Transverse colon (tissue), 4 donors: Measurements from ENCODE around the gene GGPS1. TPM values are rescaled to one million over a fixed set of nuclear protein-coding genes. Genes with fewer than 3 reads are reported as not detected.

Experiments
- DNase-seq: peaks from one replicate; pipeline ENCODE4 v3.0.0-alpha.2; 2019
- H3K27ac ChIP-seq, 4 donors: fragments of 200-600 bp; sonication (generic); 2 replicates each; pipeline ENCODE4 v1.5.1; 2016 to 2018; ENCODE audit warnings: inconsistent platforms in 4 of 4
- H3K27me3 ChIP-seq: fragments of 200-600 bp; sonication (generic); 2 replicates; pipeline ENCODE4 v1.5.1; 2017; ENCODE audit warnings: inconsistent platforms
- H3K36me3 ChIP-seq, 4 donors: fragments of 200-600 bp; sonication (generic); 2 replicates each; pipeline ENCODE4 v1.5.1; 2017 to 2019; ENCODE audit warnings: inconsistent platforms in 4 of 4
- H3K4me1 ChIP-seq, 4 donors: fragments of 200-600 bp; sonication (generic); 2 replicates each; pipeline ENCODE4 v1.5.1; 2017 to 2020; ENCODE audit warnings: inconsistent platforms in 4 of 4
- H3K4me3 ChIP-seq, 4 donors: fragments of 200-600 bp; sonication (generic); 1 replicate in 1 of 4; 2 replicates in 3 of 4; pipeline versions ENCODE4 v1.5.1 to v1.6.1; 2017 to 2019; ENCODE audit warnings: inconsistent platforms in 4 of 4
- H3K9me3 ChIP-seq, 2 donors: fragments of 200-600 bp; sonication (generic); 2 replicates each; pipeline ENCODE4 v1.5.1; 2017 to 2019; ENCODE audit warnings: inconsistent platforms in 2 of 2
- EP300 ChIP-seq: sonication (generic); formaldehyde crosslinking; IDR thresholded peaks from one replicate; pipeline ENCODE4 v1.6.1; 2017; ENCODE audit warnings: antibody characterized with exemption, low read depth
- POLR2A ChIP-seq: fragments of 450-650 bp; IDR thresholded peaks from one replicate; pipeline ENCODE4 v1.6.1; 2016; ENCODE audit warnings: antibody characterized with exemption, mild to moderate bottlenecking, moderate library complexity
- POLR2AphosphoS5 ChIP-seq, 3 donors: sonication (generic); formaldehyde crosslinking; IDR thresholded peaks; one replicate each; pipeline ENCODE4 v1.6.1; 2016; ENCODE audit warnings: antibody characterized with exemption in 3 of 3
- WGBS, 2 donors: methylation state at CpG; one replicate each; pipeline ENCODE4 v1.1.5; 2018; ENCODE audit warnings: low coverage in 1 of 2; 5-methylcytosine and 5-hydroxymethylcytosine counted together
- in situ Hi-C, 4 donors: fragments of 200-750 bp; cut with MboI; loops; one replicate each; pipeline versions ENCODE4 v1.15.0 to v1.15.1; 2017; ENCODE audit warnings: low sequenced_read_pairs in 3 of 4, low pct_ligation_motif_present in 1 of 4, low pct_unique_long_range_greater_than_20kb in 1 of 4
- intact Hi-C: fragments of 100-400 bp; cut with DNase I; formaldehyde crosslinking; loops from one replicate; pipeline ENCODE4 v1.15.1; 2023; ENCODE audit warnings: low total_unique reads
- total RNA-seq, 4 donors: library from RNA; depleted of rRNA; stranded (reverse); fragments of >200 nt; gene quantifications; one replicate each; pipeline ENCODE4 v1.1.0, GENCODE V29; 2016
- TF ChIP-seq, protein P1 (sequence below), 5 experiments: fragments of 200-600 bp in 3 of 5; fragments of 450-650 bp in 2 of 5; sonication (generic) in 3 of 5; IDR thresholded peaks; 1 replicate in 2 of 5; 2 replicates in 3 of 5; pipeline ENCODE4 v1.5.1; 2016 to 2017; ENCODE audit warnings: antibody characterized with exemption in 5 of 5, inconsistent platforms in 3 of 5, mild to moderate bottlenecking in 2 of 5, moderate library complexity in 1 of 5

The GGPS1 gene
- total RNA-seq, 4 donors from 2014 or later = 11.2 to 22.1 (median 16.9) TPM

DNA sequence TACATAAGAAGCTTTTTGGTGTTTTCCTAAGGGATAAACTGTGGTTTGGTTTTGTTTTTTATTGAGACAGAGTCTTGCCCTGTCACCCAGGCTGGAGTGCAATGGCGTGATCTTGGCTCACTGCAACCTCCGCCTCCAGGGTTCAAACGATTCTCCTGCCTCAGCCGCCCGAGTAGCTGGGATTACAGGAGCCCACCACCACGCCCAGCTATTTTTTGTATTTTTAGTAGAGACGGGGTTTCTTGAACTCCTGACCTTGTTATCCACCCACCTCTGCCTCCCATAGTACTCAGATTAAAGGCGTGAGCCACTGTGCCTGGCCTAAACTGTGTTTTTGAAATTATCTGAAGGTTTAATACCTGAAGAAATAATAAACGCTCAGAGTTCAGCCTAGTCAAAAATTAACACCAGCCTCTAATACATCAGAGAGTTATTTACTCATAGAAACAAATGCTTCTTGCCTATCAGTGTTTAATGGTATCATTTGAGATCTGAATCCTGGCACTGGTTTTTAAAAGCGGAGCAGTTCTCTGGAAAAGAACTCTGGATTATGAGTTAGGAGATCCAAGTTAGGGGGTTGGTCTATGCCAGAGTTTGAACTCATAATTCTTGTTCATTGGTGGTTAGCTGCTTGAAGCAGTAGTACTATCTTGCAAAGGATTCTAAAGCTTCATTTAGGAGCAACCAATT lies 29.1 kb upstream of the GGPS1 start:
- no peak for DNase-seq
- WGBS, 2 donors = 65 to 69% methylated on average over 5 to 10 of the region's 10 CpGs
- no peak overlapping the region for H3K27ac ChIP-seq
- TF ChIP-seq POLR2A (no peak), POLR2AphosphoS5 (IDR thresholded peaks at IDR 0.05) (no peak), EP300 (no peak)
- TF ChIP-seq, protein P1, sequence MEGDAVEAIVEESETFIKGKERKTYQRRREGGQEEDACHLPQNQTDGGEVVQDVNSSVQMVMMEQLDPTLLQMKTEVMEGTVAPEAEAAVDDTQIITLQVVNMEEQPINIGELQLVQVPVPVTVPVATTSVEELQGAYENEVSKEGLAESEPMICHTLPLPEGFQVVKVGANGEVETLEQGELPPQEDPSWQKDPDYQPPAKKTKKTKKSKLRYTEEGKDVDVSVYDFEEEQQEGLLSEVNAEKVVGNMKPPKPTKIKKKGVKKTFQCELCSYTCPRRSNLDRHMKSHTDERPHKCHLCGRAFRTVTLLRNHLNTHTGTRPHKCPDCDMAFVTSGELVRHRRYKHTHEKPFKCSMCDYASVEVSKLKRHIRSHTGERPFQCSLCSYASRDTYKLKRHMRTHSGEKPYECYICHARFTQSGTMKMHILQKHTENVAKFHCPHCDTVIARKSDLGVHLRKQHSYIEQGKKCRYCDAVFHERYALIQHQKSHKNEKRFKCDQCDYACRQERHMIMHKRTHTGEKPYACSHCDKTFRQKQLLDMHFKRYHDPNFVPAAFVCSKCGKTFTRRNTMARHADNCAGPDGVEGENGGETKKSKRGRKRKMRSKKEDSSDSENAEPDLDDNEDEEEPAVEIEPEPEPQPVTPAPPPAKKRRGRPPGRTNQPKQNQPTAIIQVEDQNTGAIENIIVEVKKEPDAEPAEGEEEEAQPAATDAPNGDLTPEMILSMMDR (IDR thresholded peaks at IDR 0.05) = no peak
- no peaks in the 10 kb centered on the region for H3K9me3 ChIP-seq
- intact Hi-C loops (no loop called here), in situ Hi-C loops (no loop called here)
- H3K27me3 ChIP-seq = no peaks in the 10 kb centered on the region
- no peak overlapping the region for H3K4me3 ChIP-seq
- no peaks in the 10 kb centered on the region for H3K36me3 ChIP-seq
- H3K4me1 ChIP-seq = peaks cover 3 to 46% (median 12%) of the 10 kb centered on the region in 4 donors

DNA sequence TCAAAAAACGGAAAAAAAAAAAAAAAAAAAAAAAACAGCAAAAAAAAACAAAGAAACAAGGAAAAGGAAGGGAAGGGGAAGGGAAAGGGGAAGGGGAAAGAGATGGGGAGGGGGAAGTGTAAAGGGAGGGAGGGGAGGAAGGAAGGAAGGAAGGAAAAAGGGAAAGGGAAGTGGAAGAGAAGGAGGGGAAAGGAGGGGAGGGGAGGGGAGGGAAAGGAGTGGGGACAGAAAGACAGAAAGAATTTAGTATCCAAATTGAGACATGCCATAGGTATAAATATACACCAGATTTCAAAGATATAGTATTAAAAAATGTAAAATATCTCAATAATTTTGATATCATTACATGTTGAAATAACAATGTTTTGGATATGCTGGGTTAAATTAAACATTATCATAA lies 26.2 kb upstream of the GGPS1 start:
- Histone ChIP-seq H3K4me1 (peaks cover 9 to 61% (median 24%) of the 10 kb centered on the region in 4 donors), H3K36me3 (no peaks in the 10 kb centered on the region), H3K9me3 (no peaks in the 10 kb centered on the region), H3K4me3 (no peak overlapping the region), H3K27ac (no peak overlapping the region), H3K27me3 (no peaks in the 10 kb centered on the region)
- intact Hi-C loops (no loop called here), in situ Hi-C loops (no loop called here)
- DNase-seq = no peak
- TF ChIP-seq EP300 (no peak), POLR2AphosphoS5 (IDR thresholded peaks at IDR 0.05) (no peak), POLR2A (no peak)
- TF ChIP-seq, protein P1 (IDR thresholded peaks at IDR 0.05) = no peak
- 86% methylated on average over 1 of the region's 1 CpG; no CpG with 5 or more reads in 1 of the 2 donors for WGBS, 2 donors

DNA sequence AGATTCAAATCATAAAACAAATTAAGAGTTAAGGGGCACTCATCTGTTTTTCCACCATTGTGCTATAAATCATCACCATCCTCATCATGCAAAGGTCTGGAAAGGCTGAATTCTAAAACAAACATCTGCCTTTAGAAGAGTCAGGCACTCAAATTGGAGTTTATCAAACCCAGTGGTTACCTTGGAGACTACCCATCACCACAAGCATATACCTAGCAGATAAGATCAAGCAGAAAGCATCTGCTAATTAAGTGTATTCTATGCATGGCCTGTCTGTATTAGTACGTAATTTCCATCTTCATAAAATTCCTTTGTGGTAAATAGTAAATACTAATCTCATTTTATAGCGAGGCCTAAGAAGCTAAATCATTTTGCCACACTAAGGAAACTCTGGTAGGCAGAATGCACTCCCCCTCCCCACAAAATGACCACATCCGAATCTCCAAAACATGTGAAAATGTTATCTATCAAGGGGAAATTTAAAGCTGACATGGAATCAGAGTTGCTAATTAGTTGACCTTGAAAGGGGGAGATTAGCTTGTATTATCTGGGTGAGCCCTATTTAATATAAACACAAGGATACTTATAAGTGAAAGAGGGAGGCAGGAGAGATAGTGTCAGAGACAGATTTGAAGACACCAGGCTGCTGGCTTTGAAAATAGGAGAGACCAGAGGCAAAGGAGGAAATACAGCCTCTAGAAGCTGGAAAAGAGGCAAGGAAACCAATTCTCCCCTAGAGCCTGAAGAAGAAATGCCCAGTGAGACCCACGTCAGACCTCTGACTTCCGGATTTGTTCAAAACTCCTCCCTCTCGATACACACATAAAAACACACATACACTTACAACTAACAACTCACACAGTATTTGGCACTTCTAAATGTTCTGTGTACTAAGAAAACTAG lies 23.6 kb upstream of the GGPS1 start:
- DNase-seq = no peak
- TF ChIP-seq, protein P1 (IDR thresholded peaks at IDR 0.05) = no peak
- no peak for TF ChIP-seq EP300
- no peak for TF ChIP-seq POLR2A
- TF ChIP-seq POLR2AphosphoS5 (IDR thresholded peaks at IDR 0.05) = no peak
- intact Hi-C loops = no loop called here
- peaks cover 6 to 54% (median 14%) of the 10 kb centered on the region in 4 donors for H3K4me1 ChIP-seq
- no peak overlapping the region for H3K4me3 ChIP-seq
- in situ Hi-C loops = no loop called here
- H3K9me3 ChIP-seq = no peaks in the 10 kb centered on the region
- H3K27ac ChIP-seq = peak overlapping the region in 2 of 4 donors; percentile 16 to 24
- no peaks in the 10 kb centered on the region for H3K36me3 ChIP-seq
- WGBS, 2 donors = 53 to 75% methylated on average over 4 to 6 of the region's 6 CpGs
- H3K27me3 ChIP-seq = no peaks in the 10 kb centered on the region
